ENCODE results near the gene WDR81. TPM values are rescaled to one million over a fixed set of nuclear protein-coding genes. Genes with fewer than 3 reads are reported as not detected.
"Not testable (repeated sequence)": the region's sequence is repeated elsewhere in the genome, so short reads cannot be mapped to it uniquely, and the experiment has no call there.

Gene WDR81
- total RNA-seq, 2 experiments from 2014 or later, result 6.3 to 7.3 TPM

GRCh38 chr17:1752425-1753262, 28.1 kb downstream of the WDR81 start:
- ChIA-PET CTCF (no interaction called here), POLR2A (no interaction called here)
- Mint-ChIP-seq H3K27me3 (no peaks in the 10 kb centered on the region), H3K9me3 (no peaks in the 10 kb centered on the region), H3K4me3 (no peak overlapping the region), H3K4me1 (ENCODE audit: low read depth) (no peaks in the 10 kb centered on the region), H3K27ac (no peak overlapping the region), H3K36me3 (no peaks in the 10 kb centered on the region)
- no peak for DNase-seq
- intact Hi-C loops (cut with micrococcal nuclease), result no loop called here

- POLR2A ChIA-PET, result no interaction called here
Measured at GRCh38 chr17:1753767-1754429, 29.4 kb downstream of the WDR81 start.

GRCh38 chr17:1754430-1755112, 30.1 kb downstream of the WDR81 start:
- Mint-ChIP-seq H3K4me3 (no peak overlapping the region), H3K36me3 (no peaks in the 10 kb centered on the region), H3K27ac (no peak overlapping the region), H3K27me3 (no peaks in the 10 kb centered on the region), H3K9me3 (no peaks in the 10 kb centered on the region), H3K4me1 (ENCODE audit: low read depth) (no peaks in the 10 kb centered on the region)
- intact Hi-C loops (cut with micrococcal nuclease), result no loop called here
- POLR2A ChIA-PET, result no interaction called here
- no peak for DNase-seq
- CTCF ChIA-PET, result no interaction called here

More at GRCh38 chr17:1753767-1754429, 29.4 kb downstream of the WDR81 start:
- intact Hi-C loops (cut with micrococcal nuclease), result no loop called here
- Mint-ChIP-seq H3K4me3 (no peak overlapping the region), H3K9me3 (no peaks in the 10 kb centered on the region), H3K4me1 (ENCODE audit: low read depth) (no peaks in the 10 kb centered on the region), H3K27ac (no peak overlapping the region), H3K27me3 (no peaks in the 10 kb centered on the region), H3K36me3 (no peaks in the 10 kb centered on the region)
- DNase-seq, result no peak
- CTCF ChIA-PET, result no interaction called here

DNA sequence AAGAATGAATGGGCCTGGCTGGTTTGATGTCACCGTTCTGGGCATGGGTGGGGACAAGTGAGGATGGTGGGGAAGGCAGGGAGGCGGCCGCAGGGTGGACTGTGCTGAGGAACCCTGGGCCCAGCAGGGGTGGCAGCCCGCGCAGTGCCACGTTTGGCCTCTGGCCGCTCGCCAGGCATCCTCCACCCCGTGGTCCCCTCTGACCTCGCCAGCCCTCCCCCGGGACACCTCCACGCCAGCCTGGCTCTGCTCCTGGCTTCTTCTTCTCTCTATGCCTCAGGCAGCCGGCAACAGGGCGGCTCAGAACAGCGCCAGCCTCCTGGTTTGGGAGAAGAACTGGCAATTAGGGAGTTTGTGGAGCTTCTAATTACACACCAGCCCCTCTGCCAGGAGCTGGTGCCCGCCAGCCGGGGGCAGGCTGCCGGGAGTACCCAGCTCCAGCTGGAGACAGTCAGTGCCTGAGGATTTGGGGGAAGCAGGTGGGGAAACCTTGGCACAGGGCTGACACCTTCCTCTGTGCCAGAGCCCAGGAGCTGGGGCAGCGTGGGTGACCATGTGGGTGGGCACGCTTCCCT, 30.8 kb downstream of the WDR81 start:
- intact Hi-C loops (cut with micrococcal nuclease), result no loop called here
- no peak for DNase-seq
- Mint-ChIP-seq H3K4me1 (ENCODE audit: low read depth) (no peaks in the 10 kb centered on the region), H3K27ac (no peak overlapping the region), H3K36me3 (no peaks in the 10 kb centered on the region), H3K9me3 (no peaks in the 10 kb centered on the region), H3K4me3 (no peak overlapping the region), H3K27me3 (no peaks in the 10 kb centered on the region)
- ChIA-PET CTCF (no interaction called here), POLR2A (no interaction called here)

DNA sequence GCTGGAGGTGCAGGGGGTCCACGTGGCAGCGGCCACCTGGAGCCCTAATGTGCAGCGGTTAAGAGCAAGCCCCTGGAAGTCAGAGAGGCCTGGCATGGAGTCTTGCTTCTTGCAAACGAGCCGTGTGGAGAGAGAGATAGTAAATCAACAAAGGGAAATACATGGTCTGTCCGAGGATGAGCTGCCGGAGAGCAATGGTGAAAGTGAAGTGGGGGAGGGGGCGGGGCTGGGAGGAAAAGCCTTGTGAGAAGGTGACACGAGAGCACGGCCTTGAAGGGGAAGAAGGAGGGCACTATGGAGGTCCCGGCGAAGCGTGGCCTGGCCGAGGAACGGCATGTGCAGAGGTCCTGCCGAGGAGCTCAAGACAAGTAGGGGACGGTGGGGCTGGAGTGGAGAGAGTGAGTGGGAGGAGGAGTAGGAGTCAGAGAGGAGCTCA, 31.3 kb downstream of the WDR81 start:
- no peak for DNase-seq
- intact Hi-C loops (cut with micrococcal nuclease), result no loop called here
- no peaks in the 10 kb centered on the region for H3K36me3 Mint-ChIP-seq
- no peaks in the 10 kb centered on the region for H3K9me3 Mint-ChIP-seq
- no peak overlapping the region for H3K4me3 Mint-ChIP-seq
- no peaks in the 10 kb centered on the region for H3K27me3 Mint-ChIP-seq
- ChIA-PET POLR2A (no interaction called here), CTCF (no interaction called here)
- no peaks in the 10 kb centered on the region for H3K4me1 Mint-ChIP-seq (ENCODE audit: low read depth)
- no peak overlapping the region for H3K27ac Mint-ChIP-seq

DNA sequence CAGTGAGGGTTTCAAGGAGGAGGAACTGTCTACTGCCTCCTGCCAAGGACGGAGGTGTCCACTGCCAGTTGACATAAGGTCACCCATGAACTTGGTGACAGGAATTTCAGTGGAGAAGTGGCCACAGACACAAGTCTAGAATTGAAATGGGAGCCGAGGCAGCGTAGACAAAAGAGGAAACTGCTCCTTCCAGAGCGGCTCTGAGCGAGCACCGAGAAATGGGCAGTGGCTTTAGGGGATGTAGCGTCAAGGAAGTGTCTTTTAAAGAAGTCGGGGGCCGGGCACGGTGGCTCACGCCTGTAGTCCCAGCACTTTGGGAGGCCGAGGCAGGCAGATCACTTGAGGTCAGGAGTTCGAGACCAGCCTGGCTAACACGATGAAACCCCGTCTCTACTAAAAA, 34.3 kb downstream of the WDR81 start:
- peaks cover 15% of the 10 kb centered on the region for H3K4me1 Mint-ChIP-seq (ENCODE audit: low read depth)
- DNase-seq, result no peak
- ChIA-PET CTCF (no interaction called here), POLR2A (no interaction called here)
- H3K36me3 Mint-ChIP-seq, result no peaks in the 10 kb centered on the region
- intact Hi-C loops (cut with micrococcal nuclease), result no loop called here
- H3K27me3 Mint-ChIP-seq, result no peaks in the 10 kb centered on the region
- no peaks in the 10 kb centered on the region for H3K9me3 Mint-ChIP-seq
- no peak overlapping the region for H3K4me3 Mint-ChIP-seq
- no peak overlapping the region for H3K27ac Mint-ChIP-seq

- Mint-ChIP-seq H3K4me1 (ENCODE audit: low read depth) (peaks cover 22% of the 10 kb centered on the region), H3K4me3 (no peak overlapping the region), H3K9me3 (no peaks in the 10 kb centered on the region), H3K36me3 (no peaks in the 10 kb centered on the region), H3K27ac (no peak overlapping the region), H3K27me3 (no peaks in the 10 kb centered on the region)
- intact Hi-C loops (cut with micrococcal nuclease), result no loop called here
- DNase-seq, result no peak
- ChIA-PET CTCF (no interaction called here), POLR2A (no interaction called here)
Measured at GRCh38 chr17:1759529-1759928, 35.0 kb downstream of the WDR81 start.

- intact Hi-C loops (cut with micrococcal nuclease), result no loop called here
- Mint-ChIP-seq H3K27ac (no peak overlapping the region), H3K4me3 (no peak overlapping the region), H3K4me1 (ENCODE audit: low read depth) (peaks cover 24% of the 10 kb centered on the region), H3K9me3 (no peaks in the 10 kb centered on the region), H3K27me3 (no peaks in the 10 kb centered on the region), H3K36me3 (no peaks in the 10 kb centered on the region)
- ChIA-PET POLR2A (interaction anchor here (1.2 kb wide), 1 partner anchor 9 kb away, joined by 5 read pairs; no protein-coding TSS in a partner anchor), CTCF (interaction anchor here (1.8 kb wide), 1 partner anchor 42 kb away, joined by 7 read pairs; no protein-coding TSS in a partner anchor)
- no peak for DNase-seq
Measured at GRCh38 chr17:1762233-1762900, 37.9 kb downstream of the WDR81 start.

- POLR2A ChIA-PET, result no interaction called here
- DNase-seq, result no peak
- CTCF ChIA-PET, result interaction anchor here (1.8 kb wide), 1 partner anchor 43 kb away, joined by 7 read pairs; no protein-coding TSS in a partner anchor
- Mint-ChIP-seq H3K4me1 (ENCODE audit: low read depth) (peaks cover 24% of the 10 kb centered on the region), H3K36me3 (no peaks in the 10 kb centered on the region), H3K27me3 (no peaks in the 10 kb centered on the region), H3K9me3 (no peaks in the 10 kb centered on the region), H3K4me3 (no peak overlapping the region), H3K27ac (no peak overlapping the region)
- intact Hi-C loops (cut with micrococcal nuclease), result no loop called here
Measured at GRCh38 chr17:1762901-1763898, 38.7 kb downstream of the WDR81 start.

GRCh38 chr17:1764284-1764683, 39.8 kb downstream of the WDR81 start:
- POLR2A ChIA-PET, result no interaction called here

DNA sequence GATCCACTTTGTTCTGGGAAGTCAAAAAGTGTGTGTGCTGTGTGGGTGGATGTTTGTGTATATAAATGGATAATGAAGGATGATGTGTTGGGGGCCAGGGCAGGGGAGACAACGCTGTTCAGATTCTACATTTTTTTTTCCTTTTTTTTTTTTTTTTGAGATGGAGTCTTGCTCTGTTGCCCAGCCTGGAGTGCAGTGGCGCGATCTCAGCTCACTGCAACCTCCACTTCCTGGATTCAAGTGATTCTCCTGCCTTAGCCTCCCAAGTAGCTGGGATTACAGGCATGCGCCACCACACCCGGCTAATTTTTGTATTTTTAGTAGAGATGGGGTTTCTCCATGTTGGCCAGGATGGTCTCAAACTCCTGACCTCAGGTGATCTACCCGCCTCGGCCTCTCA, 40.2 kb downstream of the WDR81 start:
- POLR2A ChIA-PET; H3K9me3 Mint-ChIP-seq; intact Hi-C loops (cut with micrococcal nuclease); H3K4me3 Mint-ChIP-seq; H3K36me3 Mint-ChIP-seq; H3K27ac Mint-ChIP-seq; H3K27me3 Mint-ChIP-seq; DNase-seq: not testable (repeated sequence)
- CTCF ChIA-PET, result interaction anchor here (1.1 kb wide), 1 partner anchor 43 kb away, joined by 3 read pairs; no protein-coding TSS in a partner anchor
- peaks cover 27% of the 10 kb centered on the region for H3K4me1 Mint-ChIP-seq (ENCODE audit: low read depth)

More at GRCh38 chr17:1764284-1764683, 39.8 kb downstream of the WDR81 start:
- no peak overlapping the region for H3K27ac Mint-ChIP-seq
- peak; percentile 46 for DNase-seq
- H3K36me3 Mint-ChIP-seq, result no peaks in the 10 kb centered on the region
- CTCF ChIA-PET, result interaction anchor here (1.1 kb wide), 1 partner anchor 43 kb away, joined by 3 read pairs; no protein-coding TSS in a partner anchor
- no peaks in the 10 kb centered on the region for H3K27me3 Mint-ChIP-seq
- H3K4me1 Mint-ChIP-seq (ENCODE audit: low read depth), result peaks cover 24% of the 10 kb centered on the region
- intact Hi-C loops (cut with micrococcal nuclease), result no loop called here
- no peak overlapping the region for H3K4me3 Mint-ChIP-seq
- no peaks in the 10 kb centered on the region for H3K9me3 Mint-ChIP-seq

Data from activated CD4-positive, alpha-beta memory T cell treated with anti-CD3 and anti-CD28 coated beads for 36 hours (primary cell).